ENCODE data around the gene KDM2B. TPM values are rescaled to one million over a fixed set of nuclear protein-coding genes. Genes with fewer than 3 reads are reported as not detected.

Gene KDM2B
- total RNA-seq, 1 donor from 2014 or later: 51.7 TPM

- H3K36me3 Mint-ChIP-seq: peaks cover 19% of the 10 kb centered on the region
- peak overlapping the region; percentile 56 for H3K4me3 Mint-ChIP-seq
- TF ChIP-seq CTCF (conservative IDR thresholded peaks at IDR 0.05): no peak
- no peak for DNase-seq (ENCODE audit: extremely low spot score, unreplicated experiment)
- H3K9me3 Mint-ChIP-seq: no peaks in the 10 kb centered on the region
- peaks cover 36% of the 10 kb centered on the region for H3K4me1 Mint-ChIP-seq (ENCODE audit: unreplicated experiment)
- H3K27me3 Mint-ChIP-seq: no peaks in the 10 kb centered on the region
- peak overlapping the region; percentile 19 for H3K27ac Mint-ChIP-seq
These were observed 6.8 kb downstream of the KDM2B start for GRCh38 chr12:121574025-121574424.

GRCh38 chr12:121571920-121572319, 8.9 kb downstream of the KDM2B start:
- TF ChIP-seq CTCF (conservative IDR thresholded peaks at IDR 0.05): no peak
- peaks cover 33% of the 10 kb centered on the region for H3K4me1 Mint-ChIP-seq (ENCODE audit: unreplicated experiment)
- H3K4me3 Mint-ChIP-seq: no peak overlapping the region
- H3K9me3 Mint-ChIP-seq: no peaks in the 10 kb centered on the region
- H3K36me3 Mint-ChIP-seq: peaks cover 24% of the 10 kb centered on the region
- no peak for DNase-seq (ENCODE audit: extremely low spot score, unreplicated experiment)
- no peak overlapping the region for H3K27ac Mint-ChIP-seq
- H3K27me3 Mint-ChIP-seq: no peaks in the 10 kb centered on the region

GRCh38 chr12:121570467-121571283, 10.1 kb downstream of the KDM2B start:
- Mint-ChIP-seq H3K36me3 (peaks cover 24% of the 10 kb centered on the region), H3K27me3 (no peaks in the 10 kb centered on the region), H3K4me1 (ENCODE audit: unreplicated experiment) (peaks cover 22% of the 10 kb centered on the region), H3K9me3 (no peaks in the 10 kb centered on the region), H3K4me3 (no peak overlapping the region), H3K27ac (no peak overlapping the region)
- no peak for DNase-seq (ENCODE audit: extremely low spot score, unreplicated experiment)
- no peak for TF ChIP-seq CTCF (conservative IDR thresholded peaks at IDR 0.05)

- Mint-ChIP-seq H3K27ac (no peak overlapping the region), H3K9me3 (no peaks in the 10 kb centered on the region), H3K36me3 (peaks cover 24% of the 10 kb centered on the region), H3K27me3 (no peaks in the 10 kb centered on the region), H3K4me1 (ENCODE audit: unreplicated experiment) (peaks cover 13% of the 10 kb centered on the region), H3K4me3 (no peak overlapping the region)
- TF ChIP-seq CTCF (conservative IDR thresholded peaks at IDR 0.05): no peak
- DNase-seq (ENCODE audit: extremely low spot score, unreplicated experiment): no peak
These were observed 11.7 kb downstream of the KDM2B start for GRCh38 chr12:121568971-121569751.

GRCh38 chr12:121568518-121568917, 12.3 kb downstream of the KDM2B start:
- Mint-ChIP-seq H3K36me3 (peaks cover 19% of the 10 kb centered on the region), H3K9me3 (no peaks in the 10 kb centered on the region)
- DNase-seq (ENCODE audit: extremely low spot score, unreplicated experiment): no peak

More at GRCh38 chr12:121568518-121568917, 12.3 kb downstream of the KDM2B start:
- TF ChIP-seq CTCF (conservative IDR thresholded peaks at IDR 0.05): no peak
- Mint-ChIP-seq H3K27me3 (no peaks in the 10 kb centered on the region), H3K4me1 (ENCODE audit: unreplicated experiment) (peaks cover 9% of the 10 kb centered on the region), H3K4me3 (no peak overlapping the region), H3K27ac (no peak overlapping the region)

All from type B pancreatic cell (in vitro differentiated cells).